HepG2 (cell line): Measurements from ENCODE around the gene PIM1.

Source experiments
- CHCHD3 ChIP-seq: sonication (generic); formaldehyde crosslinking; IDR thresholded peaks from 2 replicates; pipeline ENCODE4 v1.8.0; 2022; ENCODE audit warnings: mild to moderate bottlenecking, missing genetic modification reagents, moderate library complexity
- KDM5B ChIP-seq: sonication (generic); formaldehyde crosslinking; IDR thresholded peaks from 2 replicates; pipeline ENCODE4 v1.4.0; 2020; ENCODE audit warnings: missing genetic modification reagents, mild to moderate bottlenecking, borderline replicate concordance
- MLX ChIP-seq: IDR thresholded peaks from 2 replicates; pipeline ENCODE4 v1.6.1; 2016
- POLR2A ChIP-seq, 2 experiments: IDR thresholded peaks; 2 replicates each; pipeline ENCODE4 v1.6.1; 2011; ENCODE audit warnings: low read depth in 2 of 2, low read length in 2 of 2, mild to moderate bottlenecking in 1 of 2, moderate library complexity in 1 of 2; ENCODE audit not compliant: insufficient read depth in 1 of 2
- SP1 ChIP-seq, 2 experiments: fragments of 450-650 bp in 1 of 2; sonication (generic) in 1 of 2; formaldehyde crosslinking in 1 of 2; IDR thresholded peaks; 2 replicates each; pipeline versions ENCODE4 v1.4.0 to v1.6.1; 2016 to 2020; ENCODE audit warnings: missing genetic modification reagents in 1 of 2
- TAF1 ChIP-seq: sonication (generic); formaldehyde crosslinking; IDR thresholded peaks from 2 replicates; pipeline ENCODE4 v1.4.0; 2020; ENCODE audit warnings: missing genetic modification reagents
- YY1 ChIP-seq: IDR thresholded peaks from 2 replicates; pipeline ENCODE4 v1.6.1; 2011; ENCODE audit warnings: low read length, low read depth, moderate library complexity, mild to moderate bottlenecking; ENCODE audit not compliant: insufficient read depth, insufficient replicate concordance

- TF ChIP-seq TAF1 (CRISPR knock-in tag), result no peak
- TF ChIP-seq YY1, result no peak
- TF ChIP-seq KDM5B (CRISPR knock-in tag), result no peak; the same call in 1 of the 2 replicates
- TF ChIP-seq POLR2A (IDR thresholded peaks at IDR 0.05; ENCODE audit: insufficient read depth in 1 of 2, low read depth in 2 of 2, low read length in 2 of 2), result peak in 1 of 2 experiments; percentile 72; a peak in 3 of 4 replicates
- no peak for TF ChIP-seq CHCHD3 (CRISPR knock-in tag)
- TF ChIP-seq SP1 (IDR thresholded peaks at IDR 0.05), result no peak
- TF ChIP-seq SP1 (CRISPR knock-in tag; IDR thresholded peaks at IDR 0.05), result no peak
- TF ChIP-seq MLX (CRISPR knock-in tag), result no peak
Observed at GRCh38 chr6:37175332-37176267, 5.6 kb downstream of the PIM1 start.
